MM.1S (cell line): ENCODE results near the gene KCND3.

Source experiments
- DNase-seq: peaks from one replicate; pipeline ENCODE4 v3.0.0-alpha.2; 2015
- H2AFZ ChIP-seq: fragments of 300-600 bp; sonication (generic); 2 replicates; pipeline ENCODE4 v1.6.0; 2016; ENCODE audit warnings: antibody characterized with exemption, low read length
- H3F3A ChIP-seq: fragments of 300-600 bp; sonication (generic); 2 replicates; pipeline ENCODE4 v1.6.1; 2016; ENCODE audit warnings: mild to moderate bottlenecking, antibody characterized with exemption, low read length, moderate library complexity, mixed read lengths; ENCODE audit not compliant: insufficient read depth
- H3K27ac ChIP-seq: fragments of 300-600 bp; sonication (generic); 2 replicates; pipeline ENCODE4 v1.5.1; 2016; ENCODE audit warnings: mild to moderate bottlenecking, low read length
- H3K27me3 ChIP-seq: fragments of 300-600 bp; sonication (generic); replicated peaks from 2 replicates; pipeline ENCODE4 v1.6.0; 2016; ENCODE audit warnings: low read length; ENCODE audit not compliant: insufficient read depth
- H3K36me3 ChIP-seq: fragments of 300-600 bp; sonication (generic); replicated peaks from 2 replicates; pipeline ENCODE4 v1.6.1; 2016; ENCODE audit warnings: mild to moderate bottlenecking, low read length, mixed read lengths; ENCODE audit not compliant: insufficient read depth
- H3K4me1 ChIP-seq: fragments of 300-600 bp; sonication (generic); 2 replicates; pipeline ENCODE4 v1.6.1; 2016; ENCODE audit warnings: low read length, mixed read lengths
- H3K4me2 ChIP-seq: fragments of 300-600 bp; sonication (generic); 2 replicates; pipeline ENCODE4 v1.6.0; 2016; ENCODE audit warnings: low read depth, low read length
- H3K4me3 ChIP-seq: fragments of 300-600 bp; sonication (generic); 2 replicates; pipeline ENCODE4 v1.5.1; 2016; ENCODE audit warnings: low read length, mixed read lengths
- H3K79me2 ChIP-seq: fragments of 300-600 bp; sonication (generic); 2 replicates; pipeline ENCODE4 v1.6.1; 2016; ENCODE audit warnings: mixed run types, low read length, mixed read lengths
- H3K9ac ChIP-seq: fragments of 300-600 bp; sonication (generic); 2 replicates; pipeline ENCODE4 v1.6.1; 2016; ENCODE audit warnings: low read length, mixed read lengths
- H3K9me2 ChIP-seq: fragments of 300-600 bp; sonication (generic); replicated peaks from 2 replicates; pipeline ENCODE4 v1.6.1; 2016; ENCODE audit warnings: mild to moderate bottlenecking, low read length, mixed read lengths; ENCODE audit not compliant: insufficient read depth
- H3K9me3 ChIP-seq: fragments of 300-600 bp; sonication (generic); replicated peaks from 2 replicates; pipeline ENCODE4 v1.6.1; 2016; ENCODE audit warnings: mild to moderate bottlenecking, low read length, mixed read lengths; ENCODE audit not compliant: insufficient read depth
- H4K20me1 ChIP-seq: fragments of 300-600 bp; sonication (generic); 2 replicates; pipeline ENCODE4 v1.6.1; 2016; ENCODE audit warnings: mild to moderate bottlenecking, low read length, moderate library complexity, mixed read lengths; ENCODE audit not compliant: insufficient read depth
- EZH2 ChIP-seq: fragments of 300-600 bp; sonication (generic); optimal IDR thresholded peaks from 2 replicates; pipeline ENCODE3; 2017; ENCODE audit warnings: low read depth, mild to moderate bottlenecking, antibody characterized with exemption, low read length, mixed read lengths
- EZH2phosphoT487 ChIP-seq: fragments of 300-600 bp; sonication (generic); IDR thresholded peaks from 2 replicates; pipeline ENCODE4 v1.6.1; 2018; ENCODE audit warnings: antibody characterized with exemption, low read length
- TF ChIP-seq, protein P1 (sequence below): fragments of 300-600 bp; sonication (generic); IDR thresholded peaks from 2 replicates; pipeline ENCODE4 v1.5.1; 2016; ENCODE audit warnings: antibody characterized with exemption, low read length, mixed read lengths

The KCND3 gene

DNA sequence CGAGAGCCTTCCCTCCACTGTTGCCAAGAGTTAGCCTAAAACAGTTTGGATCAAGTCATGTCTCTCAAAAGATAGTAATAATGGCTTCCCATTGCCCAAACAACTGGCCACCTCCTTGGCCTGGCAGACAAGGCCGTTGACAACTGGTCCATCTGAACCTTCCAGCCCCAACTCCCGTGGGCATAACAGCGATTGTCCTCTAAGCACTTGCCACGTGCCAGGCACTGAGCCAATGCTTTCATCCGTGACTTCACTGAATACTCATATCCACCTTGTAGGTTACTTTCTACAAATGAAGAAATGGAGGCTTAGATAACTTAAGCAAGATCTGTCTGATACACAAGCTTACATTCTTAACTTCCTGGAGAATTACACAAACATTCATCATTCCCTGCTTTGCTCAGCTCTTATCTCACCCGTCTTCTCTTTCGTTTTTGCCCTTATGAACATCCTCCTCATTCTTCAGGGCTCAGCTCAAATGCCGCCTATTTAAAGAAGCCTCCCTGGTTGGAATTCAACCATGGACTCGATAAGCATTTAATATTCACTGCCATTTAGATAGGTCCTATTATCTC lies 106.4 kb downstream of the KCND3 start:
- no peak overlapping the region for H3K9ac ChIP-seq
- no peak overlapping the region for H3K27ac ChIP-seq
- H3K9me2 ChIP-seq, result no peaks in the 10 kb centered on the region
- H3K4me3 ChIP-seq, result no peak overlapping the region
- no peak overlapping the region for H3K4me2 ChIP-seq
- H3K9me3 ChIP-seq, result no peaks in the 10 kb centered on the region
- no peaks in the 10 kb centered on the region for H3K79me2 ChIP-seq
- no peak for DNase-seq
- H3K27me3 ChIP-seq, result no peaks in the 10 kb centered on the region
- no peak overlapping the region for H2AFZ ChIP-seq
- H3K36me3 ChIP-seq, result no peaks in the 10 kb centered on the region
- TF ChIP-seq EZH2 (no peak), EZH2phosphoT487 (no peak)
- TF ChIP-seq, protein P1, sequence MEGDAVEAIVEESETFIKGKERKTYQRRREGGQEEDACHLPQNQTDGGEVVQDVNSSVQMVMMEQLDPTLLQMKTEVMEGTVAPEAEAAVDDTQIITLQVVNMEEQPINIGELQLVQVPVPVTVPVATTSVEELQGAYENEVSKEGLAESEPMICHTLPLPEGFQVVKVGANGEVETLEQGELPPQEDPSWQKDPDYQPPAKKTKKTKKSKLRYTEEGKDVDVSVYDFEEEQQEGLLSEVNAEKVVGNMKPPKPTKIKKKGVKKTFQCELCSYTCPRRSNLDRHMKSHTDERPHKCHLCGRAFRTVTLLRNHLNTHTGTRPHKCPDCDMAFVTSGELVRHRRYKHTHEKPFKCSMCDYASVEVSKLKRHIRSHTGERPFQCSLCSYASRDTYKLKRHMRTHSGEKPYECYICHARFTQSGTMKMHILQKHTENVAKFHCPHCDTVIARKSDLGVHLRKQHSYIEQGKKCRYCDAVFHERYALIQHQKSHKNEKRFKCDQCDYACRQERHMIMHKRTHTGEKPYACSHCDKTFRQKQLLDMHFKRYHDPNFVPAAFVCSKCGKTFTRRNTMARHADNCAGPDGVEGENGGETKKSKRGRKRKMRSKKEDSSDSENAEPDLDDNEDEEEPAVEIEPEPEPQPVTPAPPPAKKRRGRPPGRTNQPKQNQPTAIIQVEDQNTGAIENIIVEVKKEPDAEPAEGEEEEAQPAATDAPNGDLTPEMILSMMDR, result no peak
- no peaks in the 10 kb centered on the region for H4K20me1 ChIP-seq
- H3F3A ChIP-seq, result no peaks in the 10 kb centered on the region
- no peaks in the 10 kb centered on the region for H3K4me1 ChIP-seq

DNA sequence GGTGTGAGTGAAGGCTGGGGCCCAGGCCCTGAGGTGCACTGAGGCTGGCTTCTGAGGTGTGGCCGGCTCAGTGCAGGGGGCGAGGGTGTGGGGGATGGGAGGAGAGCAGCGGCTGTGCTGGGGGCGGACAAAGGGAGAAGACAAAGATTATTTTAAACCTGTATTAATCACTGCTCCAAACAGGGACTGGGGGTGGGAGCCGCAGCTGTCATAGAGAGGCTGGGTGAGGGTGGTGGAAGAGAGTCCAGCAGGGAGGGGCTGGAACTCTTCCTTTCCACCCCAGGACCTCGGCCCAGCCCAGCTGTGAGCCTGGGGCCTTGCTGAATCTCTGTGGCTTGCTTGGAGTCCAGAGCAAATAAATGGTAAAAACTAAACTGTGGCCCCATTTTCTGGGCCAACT lies 106.9 kb downstream of the KCND3 start:
- no peak overlapping the region for H3K9ac ChIP-seq
- no peaks in the 10 kb centered on the region for H3K4me1 ChIP-seq
- no peak for DNase-seq
- H3K9me3 ChIP-seq, result no peaks in the 10 kb centered on the region
- H4K20me1 ChIP-seq, result no peaks in the 10 kb centered on the region
- no peak overlapping the region for H2AFZ ChIP-seq
- no peaks in the 10 kb centered on the region for H3K79me2 ChIP-seq
- no peak overlapping the region for H3K4me2 ChIP-seq
- H3K27ac ChIP-seq, result no peak overlapping the region
- no peaks in the 10 kb centered on the region for H3K36me3 ChIP-seq
- H3K4me3 ChIP-seq, result no peak overlapping the region
- H3F3A ChIP-seq, result no peaks in the 10 kb centered on the region
- no peaks in the 10 kb centered on the region for H3K9me2 ChIP-seq
- no peaks in the 10 kb centered on the region for H3K27me3 ChIP-seq
- TF ChIP-seq, protein P1, result no peak

DNA sequence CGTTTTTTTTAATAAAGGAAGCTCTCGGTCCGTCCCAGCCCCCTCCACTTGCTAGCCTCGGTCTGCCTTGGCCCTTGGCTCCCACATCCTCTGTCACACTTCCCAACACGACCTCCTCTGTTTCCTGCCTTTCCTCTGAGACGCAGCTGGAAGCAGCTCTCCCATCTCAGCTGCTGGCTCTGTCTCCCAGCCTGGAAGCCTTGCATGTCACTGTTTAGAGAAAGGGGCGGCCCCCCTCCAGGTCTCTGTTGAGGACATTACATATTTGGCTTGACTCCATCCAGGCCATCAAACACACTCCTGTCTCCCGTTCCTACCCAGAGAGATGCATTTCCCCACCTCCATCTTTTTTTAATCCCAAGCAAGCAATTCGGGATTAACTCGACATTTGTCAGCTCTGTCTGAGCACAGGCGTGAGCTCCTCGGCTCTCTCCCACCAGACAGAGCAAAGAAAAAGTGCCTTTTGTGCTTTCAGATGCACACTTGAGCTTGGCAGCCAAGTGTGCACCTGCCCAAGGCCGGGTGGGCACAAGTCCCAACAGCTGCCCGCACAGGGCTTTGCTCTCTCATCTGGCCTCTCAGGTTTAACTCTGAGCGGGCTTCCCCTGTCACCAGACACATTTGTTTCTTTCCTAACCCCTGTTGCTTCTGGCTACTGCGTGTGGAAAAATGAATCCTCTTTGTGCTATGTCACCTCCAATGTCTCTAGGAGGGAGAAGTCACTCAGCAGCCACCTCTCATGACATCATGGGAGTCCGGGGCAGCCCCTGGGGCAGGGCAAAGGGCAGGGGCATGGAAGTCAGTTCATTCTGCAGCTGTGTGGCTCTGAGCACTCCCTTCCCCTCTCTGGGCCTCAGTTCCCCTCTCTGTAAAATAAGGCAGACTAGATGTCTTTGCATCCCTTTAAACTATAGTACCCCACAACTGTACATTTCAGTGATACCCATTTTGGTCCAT lies 108.3 kb downstream of the KCND3 start:
- Histone ChIP-seq H3K4me1 (no peaks in the 10 kb centered on the region), H3K36me3 (no peaks in the 10 kb centered on the region), H3F3A (no peaks in the 10 kb centered on the region), H3K9ac (no peak overlapping the region), H3K9me3 (no peaks in the 10 kb centered on the region), H2AFZ (no peak overlapping the region), H3K4me2 (no peak overlapping the region), H3K79me2 (no peaks in the 10 kb centered on the region), H3K9me2 (no peaks in the 10 kb centered on the region), H4K20me1 (no peaks in the 10 kb centered on the region), H3K27ac (no peak overlapping the region), H3K4me3 (no peak overlapping the region), H3K27me3 (no peaks in the 10 kb centered on the region)
- no peak for DNase-seq
- no peak for TF ChIP-seq EZH2
- TF ChIP-seq EZH2phosphoT487, result no peak
- TF ChIP-seq, protein P1, result no peak
